HG03196 (cell line): ENCODE measurements around the gene NAA20.

ENCODE experiments used
- ATAC-seq: cut with Tn5 transposase; IDR thresholded peaks from one replicate; pipeline ENCODE4 v1.9.1; 2021; ENCODE audit not compliant: unreplicated experiment

The NAA20 gene, protein sequence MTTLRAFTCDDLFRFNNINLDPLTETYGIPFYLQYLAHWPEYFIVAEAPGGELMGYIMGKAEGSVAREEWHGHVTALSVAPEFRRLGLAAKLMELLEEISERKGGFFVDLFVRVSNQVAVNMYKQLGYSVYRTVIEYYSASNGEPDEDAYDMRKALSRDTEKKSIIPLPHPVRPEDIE

DNA sequence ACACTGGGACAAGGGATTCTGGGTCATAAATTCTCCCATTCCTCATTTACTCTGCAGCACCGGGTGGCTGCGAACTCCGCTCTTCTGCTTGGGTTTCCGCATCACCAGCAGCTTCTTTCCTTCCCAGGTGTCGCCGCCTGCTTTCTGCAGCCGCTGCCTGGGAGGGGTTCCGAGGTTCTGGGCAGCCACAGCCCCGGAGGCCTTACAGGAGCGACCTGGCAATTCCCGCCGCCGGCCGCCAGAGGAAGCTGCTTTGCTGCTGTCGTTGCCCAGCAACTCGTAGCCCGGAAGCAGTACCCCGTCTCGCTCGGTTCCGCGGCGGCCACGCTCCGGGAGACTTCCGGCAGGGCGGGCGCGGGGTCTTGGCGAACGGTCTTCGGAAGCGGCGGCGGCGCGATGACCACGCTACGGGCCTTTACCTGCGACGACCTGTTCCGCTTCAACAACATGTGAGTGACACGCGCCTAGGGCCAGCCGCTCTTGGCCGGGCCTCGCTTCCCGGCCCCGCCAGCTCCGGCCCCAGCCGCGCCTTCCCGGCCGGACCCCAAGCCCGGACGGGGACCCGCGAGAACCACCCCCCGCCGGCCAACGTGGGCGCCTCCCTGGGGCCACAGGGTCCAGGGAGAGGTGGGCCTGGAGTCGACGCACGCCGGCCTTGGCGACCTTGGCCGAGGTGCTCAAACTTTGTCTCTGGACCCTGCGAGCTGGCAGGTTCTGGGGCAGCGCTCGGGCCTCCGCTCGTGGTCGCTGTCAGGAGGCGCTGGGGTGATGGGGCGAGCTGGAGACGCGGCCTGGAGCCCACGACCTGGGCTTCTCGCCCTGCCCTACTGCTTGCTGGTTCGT, at the start of gene NAA20:
Gene NAA20, plus strand, starts transcription at position 362 of the 843 bp plus-strand sequence. Its CDS starts 35 bp downstream, at position 397.
- peak; percentile 97 for ATAC-seq

DNA sequence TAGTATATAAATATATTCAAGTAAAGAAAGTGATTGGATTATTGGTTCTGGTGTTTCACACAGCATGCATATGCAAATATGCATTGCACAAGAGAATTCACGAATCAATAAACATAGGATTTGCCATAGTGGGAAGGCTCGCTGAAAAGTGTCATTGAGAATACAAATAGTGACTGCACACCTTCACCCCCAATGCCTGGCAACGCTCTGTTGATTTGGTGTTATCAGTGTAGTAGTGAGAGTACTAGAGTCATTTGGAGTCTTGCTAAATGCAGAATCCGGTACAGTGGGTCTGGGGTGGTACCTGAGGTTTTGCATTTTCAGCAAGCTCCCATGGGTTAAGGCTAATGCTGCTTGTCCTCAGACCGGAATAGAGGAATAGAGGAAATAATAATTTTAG, 49.7 kb upstream of the NAA20 start:
- ATAC-seq, result no peak

DNA sequence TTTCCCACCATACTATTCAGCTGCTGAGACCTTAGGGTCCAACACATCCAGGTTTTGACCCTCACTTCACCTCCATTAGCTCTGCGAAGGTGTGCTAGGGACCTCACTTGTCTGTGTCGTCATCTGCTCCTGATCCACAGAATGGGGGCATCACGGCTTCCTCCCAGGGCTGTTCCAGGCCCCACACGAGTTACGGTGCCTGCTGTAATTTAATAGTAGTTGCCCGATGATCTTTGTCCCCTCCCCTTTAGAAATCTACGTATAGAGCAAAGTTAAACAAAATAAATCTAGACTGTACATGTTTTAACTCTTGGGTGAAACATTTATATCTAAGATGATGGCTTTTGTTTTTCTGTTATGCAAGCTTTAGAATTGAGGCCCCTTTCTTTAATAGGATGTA, 49.1 kb upstream of the NAA20 start:
- no peak for ATAC-seq

DNA sequence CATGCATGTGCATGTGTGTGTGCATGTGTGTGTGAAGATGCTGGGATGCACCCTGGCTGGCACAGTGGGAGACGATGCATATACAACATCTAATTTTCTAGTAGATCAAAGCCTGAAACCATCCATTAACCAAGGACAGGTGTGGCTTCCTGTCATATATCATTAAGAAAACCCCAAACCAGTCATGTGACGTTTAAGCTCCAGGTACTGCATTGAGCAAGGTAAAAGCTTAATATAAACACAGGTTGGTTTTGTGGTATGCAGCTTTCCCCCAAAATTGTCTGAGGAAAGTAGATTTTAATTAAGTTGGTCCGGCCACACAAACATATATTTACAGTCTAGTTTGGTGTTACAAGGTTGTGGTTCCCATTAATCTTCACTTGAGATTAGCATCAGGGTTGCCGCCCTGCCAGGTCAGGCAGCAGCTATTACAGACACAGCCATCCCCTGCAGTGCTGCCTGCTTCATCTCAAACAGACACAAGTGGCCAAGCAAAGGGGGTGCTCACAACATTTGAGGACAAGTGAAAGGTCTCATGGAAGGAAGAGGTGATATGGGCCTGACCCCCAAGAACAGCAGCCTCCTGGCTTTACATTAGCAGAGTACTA, 48.6 kb upstream of the NAA20 start:
- ATAC-seq, result no peak

DNA sequence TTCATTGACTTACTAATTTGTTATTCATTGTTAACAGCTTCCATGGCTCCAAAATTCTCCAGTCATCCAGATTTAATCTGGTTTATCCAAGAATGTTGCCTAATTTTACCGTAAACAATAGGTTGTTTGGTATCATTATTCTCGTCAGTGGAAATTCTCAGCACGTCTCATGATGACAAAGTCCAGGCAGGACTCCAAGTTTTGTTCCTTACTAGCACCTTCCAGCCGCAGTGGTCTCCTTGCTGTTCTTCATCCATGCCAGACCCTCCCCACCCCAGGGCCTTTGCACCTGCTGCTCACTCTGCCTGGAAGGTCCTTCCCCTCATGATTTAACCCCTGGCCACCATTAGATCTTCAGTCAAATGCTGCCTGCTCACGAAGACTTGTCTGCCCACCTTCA, 48.1 kb upstream of the NAA20 start:
- no peak for ATAC-seq

DNA sequence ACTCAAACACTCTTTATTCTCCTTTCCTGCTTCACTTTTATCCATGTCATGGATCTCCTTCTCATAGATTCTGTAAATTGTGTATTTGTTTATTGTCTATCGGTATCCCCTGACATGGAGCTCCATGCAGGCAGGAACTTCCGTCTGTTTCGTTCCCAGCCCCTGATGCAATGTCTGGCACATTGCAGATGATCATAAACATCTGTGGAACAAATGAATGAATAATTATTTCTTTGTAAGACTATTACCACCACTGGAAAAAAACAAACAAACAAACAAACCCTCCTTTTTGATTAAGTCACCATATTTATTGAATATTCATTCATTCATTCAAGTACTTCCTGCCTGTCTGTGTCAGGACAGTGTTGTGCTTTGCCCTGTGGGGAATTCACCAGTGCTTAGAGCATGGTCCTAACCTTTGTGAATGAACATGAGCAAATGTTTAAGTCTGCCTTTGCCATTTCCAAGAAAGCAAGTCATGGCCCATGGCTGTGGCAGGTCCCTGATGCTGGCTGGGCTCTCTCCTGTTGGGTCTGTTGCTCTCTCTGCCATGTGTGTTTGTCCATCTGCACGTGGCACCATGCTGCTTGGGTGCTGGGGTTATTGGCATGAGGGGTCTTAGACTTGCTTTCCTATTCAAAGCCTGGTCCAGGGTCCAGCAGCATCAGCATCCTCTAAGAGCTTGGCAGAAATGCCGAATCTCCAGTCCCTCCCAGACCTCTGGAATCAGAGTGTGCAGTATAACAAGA, 47.5 kb upstream of the NAA20 start:
- no peak for ATAC-seq

DNA sequence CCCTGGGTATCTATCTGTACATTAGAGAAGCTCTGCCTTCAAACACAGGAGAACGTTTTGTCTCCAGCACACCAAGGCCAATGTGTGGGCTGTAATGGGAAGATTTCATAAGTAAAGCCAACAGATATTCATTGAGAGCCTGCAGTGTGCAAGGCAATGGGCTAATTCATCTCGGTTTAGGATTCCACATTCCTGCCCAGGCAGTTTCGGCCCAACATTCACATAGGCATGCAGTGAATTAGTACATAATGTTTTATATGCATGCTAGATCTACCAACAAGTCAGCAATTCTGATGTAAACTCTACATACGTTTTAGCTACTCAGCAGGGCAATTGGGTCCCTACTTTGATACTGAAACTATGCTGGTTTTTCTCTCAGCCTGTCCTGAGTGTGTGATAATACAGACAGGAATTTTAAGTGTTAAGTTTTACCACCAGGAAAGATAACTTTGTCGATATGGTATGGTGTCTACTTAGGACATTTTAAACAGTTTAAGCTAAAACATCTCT, 46.9 kb upstream of the NAA20 start:
- ATAC-seq, result no peak

DNA sequence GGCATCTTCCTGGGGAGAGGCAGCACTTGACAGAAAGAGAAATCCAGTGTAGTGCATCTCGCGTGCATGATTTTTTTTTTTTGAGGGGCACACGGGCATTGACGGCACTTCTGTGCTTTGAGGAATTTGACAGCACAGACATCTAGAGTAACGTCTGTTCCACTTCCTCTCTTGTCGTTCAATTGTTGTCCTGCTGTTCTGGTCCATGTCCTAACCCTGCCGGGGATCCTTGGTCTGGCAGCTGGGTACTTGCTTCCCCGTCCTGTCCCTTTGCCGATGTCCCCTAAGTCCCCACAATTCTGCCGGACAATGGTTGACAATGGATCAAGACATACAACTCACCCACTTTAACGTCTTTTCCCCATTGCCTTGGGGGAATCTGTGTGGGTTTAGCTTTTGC, 46.0 kb upstream of the NAA20 start:
- no peak for ATAC-seq

DNA sequence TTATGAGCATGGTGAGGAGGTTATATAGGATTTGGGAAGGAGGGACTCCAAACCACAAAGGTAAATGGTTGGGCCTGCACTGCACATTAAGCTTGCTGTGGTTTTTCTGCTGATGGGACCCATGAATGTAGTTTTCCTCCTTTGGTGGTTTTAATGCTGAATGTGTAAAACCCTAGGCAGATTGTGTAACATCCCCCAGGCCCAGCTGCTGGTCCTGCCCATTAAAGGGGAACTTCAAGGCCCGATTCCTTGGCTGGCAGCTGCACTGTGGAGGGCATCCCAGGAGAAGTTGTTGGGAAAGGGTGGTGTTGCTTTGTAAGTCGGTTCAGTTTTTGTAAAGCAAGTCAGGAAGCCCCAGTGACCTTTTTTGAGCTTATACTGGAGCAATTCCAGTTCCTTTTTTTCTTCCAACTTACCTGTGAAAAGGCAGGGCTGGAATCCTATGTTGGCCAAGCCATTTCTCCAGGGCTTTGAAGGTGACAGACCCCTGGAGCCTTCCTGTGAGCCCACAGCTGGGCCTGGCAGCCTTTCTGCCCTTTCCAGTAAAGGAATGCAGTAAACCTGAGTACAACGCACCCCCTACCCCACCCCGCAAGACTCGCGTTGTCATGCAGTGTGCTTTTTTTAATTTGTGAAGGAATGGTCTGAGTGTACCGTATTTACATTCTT, 43.1 kb upstream of the NAA20 start:
- ATAC-seq, result no peak

DNA sequence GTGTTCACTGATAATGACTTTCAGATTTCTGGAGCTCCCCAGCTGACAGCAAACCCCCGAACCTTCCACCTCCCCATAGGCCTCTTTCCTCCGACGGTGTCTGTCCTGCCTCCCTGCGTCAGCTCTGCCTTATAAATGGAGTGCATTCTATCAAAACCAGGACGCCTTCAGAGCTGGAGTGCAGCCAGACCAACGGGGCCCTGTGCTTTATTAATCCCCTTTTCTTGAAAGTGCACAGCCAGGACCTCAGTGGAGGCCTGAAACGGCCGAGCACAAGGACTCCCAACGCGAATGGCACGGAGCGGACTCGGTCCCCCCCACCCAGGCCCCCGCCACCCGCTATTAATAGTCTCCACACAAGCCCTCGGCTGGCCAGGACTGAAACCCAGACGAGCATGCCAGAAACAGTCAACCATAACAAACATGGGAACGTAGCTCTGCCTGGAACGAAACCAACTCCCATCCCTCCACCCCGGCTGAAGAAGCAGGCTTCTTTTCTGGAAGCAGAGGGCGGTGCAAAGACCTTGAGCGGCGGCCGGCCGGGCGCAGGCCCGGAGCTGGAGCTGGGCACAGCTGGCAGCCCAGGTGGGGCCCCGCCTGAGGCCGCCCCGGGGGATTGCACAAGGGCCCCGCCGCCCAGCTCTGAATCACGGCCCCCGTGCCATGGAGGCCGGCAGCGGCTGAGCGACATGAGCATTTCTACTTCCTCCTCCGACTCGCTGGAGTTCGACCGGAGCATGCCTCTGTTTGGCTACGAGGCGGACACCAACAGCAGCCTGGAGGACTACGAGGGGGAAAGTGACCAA, 42.3 kb upstream of the NAA20 start:
- no peak for ATAC-seq

DNA sequence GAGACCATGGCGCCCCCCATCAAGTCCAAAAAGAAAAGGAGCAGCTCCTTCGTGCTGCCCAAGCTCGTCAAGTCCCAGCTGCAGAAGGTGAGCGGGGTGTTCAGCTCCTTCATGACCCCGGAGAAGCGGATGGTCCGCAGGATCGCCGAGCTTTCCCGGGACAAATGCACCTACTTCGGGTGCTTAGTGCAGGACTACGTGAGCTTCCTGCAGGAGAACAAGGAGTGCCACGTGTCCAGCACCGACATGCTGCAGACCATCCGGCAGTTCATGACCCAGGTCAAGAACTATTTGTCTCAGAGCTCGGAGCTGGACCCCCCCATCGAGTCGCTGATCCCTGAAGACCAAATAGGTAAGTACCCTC, 41.7 kb upstream of the NAA20 start:
- ATAC-seq, result no peak

DNA sequence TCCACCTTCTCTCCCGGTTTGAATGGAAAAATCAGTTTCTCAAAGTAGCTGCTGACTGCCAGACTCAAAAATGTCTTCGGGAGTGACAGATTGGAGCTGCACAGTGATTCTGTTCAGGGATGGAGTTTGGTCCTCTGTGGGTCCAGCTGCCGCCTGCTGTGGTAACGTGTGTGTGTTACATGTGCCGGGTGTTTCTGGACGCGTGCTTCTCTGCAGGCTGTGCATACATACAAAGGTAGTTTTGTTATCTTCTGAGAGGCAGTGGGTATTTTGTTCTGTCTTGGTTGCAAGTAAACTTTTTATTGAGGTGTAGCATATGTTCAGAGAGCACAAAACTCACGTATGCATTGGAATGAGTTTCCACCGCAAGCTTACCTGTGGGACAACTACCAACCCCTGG, 41.3 kb upstream of the NAA20 start:
- ATAC-seq, result no peak

DNA sequence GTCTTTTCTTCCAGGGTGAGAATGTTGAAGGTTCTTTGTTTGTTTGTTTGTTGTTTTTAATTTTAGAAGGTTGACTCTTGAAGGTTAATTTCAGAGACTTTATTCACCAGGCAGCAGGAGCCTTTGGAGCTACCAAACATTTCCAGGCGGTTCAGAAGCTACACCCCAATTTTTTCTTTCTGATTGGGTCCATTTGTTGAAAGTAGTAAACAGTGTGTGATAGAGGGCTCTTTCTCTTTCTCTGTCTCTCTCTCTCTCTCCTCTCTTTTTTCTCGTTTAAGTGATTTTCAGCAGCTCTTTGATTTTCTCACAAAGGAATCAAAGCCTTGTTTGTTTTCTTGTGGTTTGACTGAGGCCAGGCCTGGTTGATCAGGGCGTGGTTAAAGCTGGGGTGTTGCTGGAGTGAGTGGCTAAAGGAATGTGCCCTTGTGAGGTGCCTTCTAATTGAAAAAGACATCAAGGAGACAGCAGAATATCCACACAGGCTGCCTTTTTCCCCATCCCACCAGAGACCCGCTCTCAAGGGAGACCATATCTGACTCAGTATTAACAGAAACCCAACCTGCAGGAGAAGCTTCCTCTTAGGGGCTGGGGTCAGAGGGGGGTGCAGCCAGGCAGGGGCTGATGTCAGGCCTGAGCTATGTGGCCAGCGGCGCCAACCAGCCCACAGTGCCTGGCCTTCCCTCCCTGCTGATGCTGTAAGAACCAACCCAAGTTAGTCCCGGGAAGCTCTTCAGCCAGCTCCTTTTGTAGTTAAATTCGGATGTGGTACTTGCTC, 40.4 kb upstream of the NAA20 start:
- ATAC-seq, result no peak

DNA sequence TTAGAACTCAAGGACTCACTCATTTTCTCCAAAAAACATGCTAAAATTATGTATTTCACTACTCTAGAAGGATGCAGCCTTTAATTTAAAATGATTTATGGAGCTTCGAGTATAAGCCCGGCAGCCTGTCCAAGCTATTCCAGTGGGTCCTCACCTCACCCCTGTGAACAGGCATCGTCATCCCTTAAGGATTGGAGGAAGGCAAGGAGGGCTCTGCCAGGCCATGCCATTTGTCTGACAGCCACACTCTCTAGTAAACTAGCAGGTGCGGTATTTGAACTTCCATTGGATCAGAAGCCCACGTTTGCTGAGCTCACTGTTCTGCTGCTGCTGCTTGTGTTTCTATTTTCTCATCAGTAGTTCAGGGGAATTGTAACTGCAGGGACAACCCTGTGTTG, 39.8 kb upstream of the NAA20 start:
- no peak for ATAC-seq

DNA sequence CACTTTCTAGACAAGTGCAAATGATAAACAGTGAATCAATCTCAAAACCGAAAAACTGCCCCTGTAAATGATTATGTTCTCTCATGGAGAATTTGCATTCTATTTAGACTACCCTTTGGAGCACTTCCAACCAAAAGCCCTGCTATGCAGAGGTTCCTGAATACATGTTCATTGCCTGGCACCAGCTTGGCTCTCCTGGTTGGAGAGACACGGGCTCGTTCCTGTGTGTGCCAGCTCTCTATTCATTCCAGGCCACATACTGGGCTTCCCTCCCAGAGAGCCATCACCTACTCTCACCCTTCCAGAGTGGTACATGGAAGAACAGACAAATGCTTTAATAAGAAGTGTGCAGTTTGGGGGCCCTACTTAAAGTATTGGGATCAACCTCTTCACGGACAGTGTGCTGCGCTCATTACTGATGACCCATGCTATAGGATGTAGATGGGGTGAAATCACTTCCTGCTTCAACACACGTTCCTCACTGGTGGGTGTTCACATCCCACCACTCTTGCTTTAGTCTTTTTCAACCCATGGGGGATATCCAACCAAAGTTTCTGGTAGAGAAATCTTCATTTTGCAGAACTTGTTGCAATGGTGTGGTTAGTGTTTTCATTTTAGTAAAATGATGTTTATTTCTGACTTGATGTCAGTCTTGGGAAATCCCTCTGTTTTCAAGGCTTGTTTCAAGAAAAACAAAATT, 38.5 kb upstream of the NAA20 start:
- no peak for ATAC-seq

DNA sequence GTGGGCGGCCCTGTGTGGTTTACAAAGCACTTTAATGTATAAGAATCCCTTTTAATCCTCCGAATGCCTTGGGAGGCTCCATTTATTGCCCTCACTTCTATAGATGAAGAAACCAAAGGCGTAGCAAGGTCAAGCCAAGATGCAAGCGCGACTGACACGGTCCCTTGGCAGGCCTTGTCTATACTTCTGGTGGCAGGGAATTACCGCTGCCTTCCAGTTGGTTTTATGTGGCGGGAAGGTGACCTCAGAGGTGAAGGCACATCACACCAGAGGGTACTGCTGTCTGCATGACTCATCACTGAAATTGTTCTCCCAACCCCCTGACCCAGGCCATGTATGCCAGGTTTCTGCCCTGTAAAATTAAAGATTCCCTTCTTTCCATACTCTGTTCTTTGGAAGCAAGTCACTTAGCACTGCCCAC, 36.1 kb upstream of the NAA20 start:
- ATAC-seq, result no peak

DNA sequence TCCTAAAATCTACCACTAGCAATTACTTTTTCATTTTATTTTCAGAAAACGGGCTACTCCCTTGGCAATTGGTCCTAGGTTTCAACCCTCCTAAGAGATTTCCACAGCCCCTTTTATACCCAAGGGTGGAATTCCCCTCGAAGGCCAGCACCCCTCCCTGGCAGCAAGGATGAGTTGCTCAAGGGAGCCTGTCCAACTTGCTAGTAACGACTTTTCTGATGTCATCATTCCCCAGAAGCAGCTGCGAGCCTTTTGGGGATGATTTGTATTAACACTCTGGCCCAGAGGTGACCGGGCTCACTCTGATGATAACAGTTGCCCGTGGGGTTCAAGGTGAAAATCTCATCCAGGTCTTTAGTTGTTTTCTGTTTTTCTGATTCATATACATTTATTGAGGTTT, 30.7 kb upstream of the NAA20 start:
- no peak for ATAC-seq

DNA sequence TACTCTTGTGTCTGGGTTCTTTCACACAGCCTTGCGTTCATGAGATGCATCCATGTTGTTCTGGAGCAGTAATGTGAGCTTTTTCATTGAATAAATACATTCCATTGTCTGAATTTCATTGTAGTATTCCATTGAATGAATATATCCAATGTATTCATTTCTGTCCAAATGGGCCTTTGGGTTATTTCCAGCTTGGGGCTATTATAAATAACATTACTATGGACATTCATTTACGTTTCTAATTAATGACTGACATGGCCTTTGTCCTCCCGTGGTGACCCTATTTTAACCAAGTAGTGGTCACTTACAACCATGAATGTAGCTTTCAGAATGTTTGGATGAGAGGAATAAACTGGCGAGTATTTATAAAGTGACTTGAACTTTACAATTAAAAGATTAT, 30.1 kb upstream of the NAA20 start:
- no peak for ATAC-seq

DNA sequence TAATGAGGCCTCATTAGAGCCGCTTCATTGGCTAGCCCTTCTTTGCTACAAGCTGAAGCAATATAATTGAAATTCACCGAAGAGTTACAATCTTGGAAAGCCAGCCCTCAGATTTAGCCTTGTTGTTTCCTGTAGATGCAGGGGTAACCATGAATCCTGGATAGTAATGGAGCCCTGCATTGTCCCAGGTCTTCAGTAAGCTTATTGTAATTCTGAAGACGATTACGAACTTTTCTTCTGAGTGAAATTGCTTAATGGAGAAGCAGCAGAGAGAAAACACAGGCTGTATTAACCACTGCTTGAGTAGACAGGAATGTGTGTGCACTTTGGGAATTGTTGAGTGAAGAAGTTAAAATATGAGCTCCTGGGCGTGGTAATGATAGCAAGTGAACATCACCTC, 26.3 kb upstream of the NAA20 start:
- ATAC-seq, result no peak
